Choroid plexus epithelial cell (primary cell): Measurements from ENCODE around the gene TBX5.

Experiments used
- DNase-seq: peaks from one replicate; pipeline ENCODE4 v3.0.0-alpha.2; 2010; ENCODE audit warnings: low read depth
- H3K4me3 ChIP-seq: 2 replicates; pipeline ENCODE4 v1.5.1; 2011; ENCODE audit warnings: low read depth, mild to moderate bottlenecking, control low read depth, low read length, moderate library complexity
- TF ChIP-seq, protein P1 (sequence below): conservative IDR thresholded peaks from 2 replicates; pipeline ENCODE4 v1.5.1; 2011; ENCODE audit warnings: low read depth, mild to moderate bottlenecking, control low read depth, inconsistent platforms, low read length, moderate library complexity

Gene TBX5

GRCh38 chr12:114314403-114314802, 91.5 kb downstream of the TBX5 start:
- TF ChIP-seq, protein P1, sequence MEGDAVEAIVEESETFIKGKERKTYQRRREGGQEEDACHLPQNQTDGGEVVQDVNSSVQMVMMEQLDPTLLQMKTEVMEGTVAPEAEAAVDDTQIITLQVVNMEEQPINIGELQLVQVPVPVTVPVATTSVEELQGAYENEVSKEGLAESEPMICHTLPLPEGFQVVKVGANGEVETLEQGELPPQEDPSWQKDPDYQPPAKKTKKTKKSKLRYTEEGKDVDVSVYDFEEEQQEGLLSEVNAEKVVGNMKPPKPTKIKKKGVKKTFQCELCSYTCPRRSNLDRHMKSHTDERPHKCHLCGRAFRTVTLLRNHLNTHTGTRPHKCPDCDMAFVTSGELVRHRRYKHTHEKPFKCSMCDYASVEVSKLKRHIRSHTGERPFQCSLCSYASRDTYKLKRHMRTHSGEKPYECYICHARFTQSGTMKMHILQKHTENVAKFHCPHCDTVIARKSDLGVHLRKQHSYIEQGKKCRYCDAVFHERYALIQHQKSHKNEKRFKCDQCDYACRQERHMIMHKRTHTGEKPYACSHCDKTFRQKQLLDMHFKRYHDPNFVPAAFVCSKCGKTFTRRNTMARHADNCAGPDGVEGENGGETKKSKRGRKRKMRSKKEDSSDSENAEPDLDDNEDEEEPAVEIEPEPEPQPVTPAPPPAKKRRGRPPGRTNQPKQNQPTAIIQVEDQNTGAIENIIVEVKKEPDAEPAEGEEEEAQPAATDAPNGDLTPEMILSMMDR: no peak
- H3K4me3 ChIP-seq: no peak overlapping the region
- DNase-seq: no peak

DNA sequence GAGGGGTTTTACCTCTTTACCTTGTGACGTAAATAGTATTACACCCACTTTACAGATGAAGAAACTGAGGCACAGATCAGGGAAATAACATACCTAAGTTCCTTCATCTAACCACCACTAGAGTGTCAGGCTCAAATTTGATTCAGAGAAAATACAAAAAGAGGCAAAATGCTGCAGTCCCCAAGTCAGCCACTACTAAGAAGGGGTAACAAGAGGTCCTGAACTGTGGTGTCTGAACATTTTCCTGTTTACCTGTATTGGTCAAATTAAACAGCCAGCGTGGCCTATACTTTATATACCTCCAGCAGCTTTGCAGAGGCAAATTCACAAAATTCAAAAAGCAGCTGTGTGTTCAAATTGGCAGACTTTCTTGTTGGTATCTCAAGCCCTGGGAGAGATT, 92.0 kb downstream of the TBX5 start:
- TF ChIP-seq, protein P1: no peak
- no peak for DNase-seq
- no peak overlapping the region for H3K4me3 ChIP-seq

GRCh38 chr12:114311974-114312373, 94.0 kb downstream of the TBX5 start:
- TF ChIP-seq, protein P1: no peak
- no peak for DNase-seq
- no peak overlapping the region for H3K4me3 ChIP-seq

DNA sequence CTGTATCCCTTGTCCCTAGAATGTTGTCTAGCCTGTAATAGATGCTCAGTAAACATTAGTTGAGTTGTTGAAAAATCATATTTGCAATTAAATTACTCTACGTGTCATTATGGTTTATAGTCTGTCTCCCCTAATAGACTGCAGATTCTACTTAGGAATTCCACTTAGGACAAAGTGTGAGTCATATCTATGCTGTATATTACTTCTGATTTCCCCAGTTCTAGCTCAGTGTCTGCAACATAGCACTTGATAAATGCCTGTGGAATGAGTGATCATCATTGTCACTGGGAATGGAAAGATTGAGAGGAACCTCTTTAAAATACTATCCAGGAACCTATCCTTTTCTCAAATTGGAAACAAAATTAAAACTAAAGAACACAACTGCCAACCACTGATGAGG, 99.3 kb downstream of the TBX5 start:
- TF ChIP-seq, protein P1: no peak
- DNase-seq: no peak
- H3K4me3 ChIP-seq: no peak overlapping the region

DNA sequence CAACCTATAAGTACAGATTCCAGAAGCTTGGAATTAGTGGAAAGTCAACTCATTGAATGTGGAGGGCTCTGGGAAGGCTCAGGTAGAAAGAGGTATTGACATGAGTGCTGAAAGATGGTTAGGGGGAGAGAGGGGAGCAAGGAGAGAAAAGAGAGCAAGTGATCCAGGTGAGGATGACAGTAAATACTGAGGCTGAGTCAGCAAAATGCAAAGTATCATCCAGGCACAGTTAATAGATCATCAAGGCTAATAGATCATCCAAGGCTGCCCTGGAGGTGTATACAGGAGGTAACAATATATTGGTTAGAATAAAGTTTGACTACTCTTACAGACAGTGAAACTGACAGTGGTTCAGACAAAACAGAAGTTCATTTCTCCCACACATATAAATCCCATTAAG, 100.5 kb downstream of the TBX5 start:
- TF ChIP-seq, protein P1: no peak
- H3K4me3 ChIP-seq: no peak overlapping the region
- DNase-seq: no peak
